Nucleus accumbens (tissue), 56 donors: Measurements from ENCODE around the gene KRT25.

Experiments used
- DNase-seq, 56 donors: peaks; one replicate each; lab custom pipeline; 2025; lab: John Stamatoyannopoulos, UW

KRT25 gene, protein sequence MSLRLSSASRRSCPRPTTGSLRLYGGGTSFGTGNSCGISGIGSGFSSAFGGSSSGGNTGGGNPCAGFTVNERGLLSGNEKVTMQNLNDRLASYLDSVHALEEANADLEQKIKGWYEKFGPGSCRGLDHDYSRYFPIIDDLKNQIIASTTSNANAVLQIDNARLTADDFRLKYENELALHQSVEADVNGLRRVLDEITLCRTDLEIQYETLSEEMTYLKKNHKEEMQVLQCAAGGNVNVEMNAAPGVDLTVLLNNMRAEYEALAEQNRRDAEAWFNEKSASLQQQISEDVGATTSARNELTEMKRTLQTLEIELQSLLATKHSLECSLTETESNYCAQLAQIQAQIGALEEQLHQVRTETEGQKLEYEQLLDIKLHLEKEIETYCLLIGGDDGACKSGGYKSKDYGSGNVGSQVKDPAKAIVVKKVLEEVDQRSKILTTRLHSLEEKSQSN

DNA sequence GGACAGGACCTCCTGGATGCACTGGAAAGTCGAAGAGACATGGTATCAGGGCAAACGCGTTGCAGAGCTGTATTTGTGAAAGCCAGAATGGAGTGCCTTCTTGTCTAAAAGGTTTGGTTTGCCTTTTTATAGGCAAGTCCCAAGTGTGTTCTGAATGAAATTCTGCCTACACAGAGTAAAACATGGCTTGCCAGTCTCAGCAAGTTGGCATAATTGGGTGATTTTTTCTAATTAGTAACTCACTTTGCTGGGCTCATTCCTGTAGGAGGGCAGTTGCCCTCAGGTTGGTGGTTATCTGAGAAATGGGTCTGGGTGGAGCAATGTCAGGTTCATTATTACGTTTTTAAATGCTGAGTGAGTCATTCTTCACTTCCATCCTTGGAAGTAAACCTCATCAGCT, at the start of gene KRT25:
Gene KRT25, minus strand, starts transcription at position 101 of the 400 bp plus-strand sequence. Its CDS starts 60 bp downstream, at position 41.
- no peak for DNase-seq

DNA sequence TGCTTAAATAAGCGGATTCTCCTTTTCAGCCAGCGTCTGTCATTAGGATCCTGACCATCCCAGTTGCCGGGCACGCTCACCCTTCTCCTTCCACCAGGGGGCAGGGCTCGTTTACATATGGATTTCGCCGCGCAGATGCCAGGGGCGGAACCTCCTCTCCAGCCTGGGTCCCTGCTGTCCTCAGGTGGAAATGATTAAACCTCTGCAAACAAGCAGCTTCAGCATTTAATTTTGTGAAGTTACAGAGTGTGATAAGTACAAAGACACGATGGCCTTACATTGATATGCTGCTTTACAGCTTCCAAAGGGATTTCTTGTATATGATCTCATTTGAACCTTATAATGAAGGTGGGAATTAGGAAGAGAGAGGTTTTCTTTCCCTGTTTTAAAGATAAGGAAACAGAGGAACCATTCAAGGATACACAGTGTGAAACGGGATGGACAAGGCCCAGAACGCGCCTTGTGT, 48.5 kb upstream of the KRT25 start:
- DNase-seq, result peak in 28 of 56 donors; percentile 2 to 51 (median 12)

DNA sequence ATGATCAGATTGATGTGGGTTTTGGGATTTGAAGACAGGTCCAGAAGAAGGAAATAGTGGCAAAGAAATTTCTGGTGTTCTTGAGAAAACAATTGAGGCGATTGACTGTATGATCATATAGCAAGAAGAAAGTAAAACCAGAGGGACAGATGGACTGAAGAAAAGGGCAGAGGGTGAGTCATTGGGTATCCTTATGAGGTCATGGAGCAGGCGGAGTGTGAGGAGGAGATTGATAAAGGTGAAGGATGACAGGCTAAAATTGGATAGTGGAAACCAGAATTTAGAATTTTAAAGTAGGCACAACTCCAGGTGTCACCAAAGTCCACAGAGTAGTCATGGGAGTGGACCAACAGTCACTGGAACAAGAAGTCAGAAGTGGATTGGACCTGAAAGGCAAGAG, 46.0 kb upstream of the KRT25 start:
- DNase-seq, result no peak

DNA sequence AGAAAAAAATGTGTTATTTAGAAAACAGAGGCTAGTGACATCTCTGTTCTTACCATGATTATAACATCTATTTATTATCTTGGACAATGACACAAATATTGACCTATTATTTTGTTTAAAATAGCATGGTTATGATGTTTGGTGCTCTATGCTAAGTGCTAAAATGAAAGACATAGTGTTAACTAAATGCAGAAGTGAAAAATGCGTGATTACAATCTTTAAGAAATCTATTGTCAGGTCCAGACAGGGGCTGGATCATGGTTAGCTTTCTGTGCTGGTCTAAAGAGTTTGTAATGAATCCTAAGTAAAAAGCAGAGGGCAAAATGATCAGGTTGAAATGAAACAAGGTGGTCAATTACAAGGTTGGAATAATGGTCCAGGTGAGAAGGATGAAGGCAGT, 45.2 kb upstream of the KRT25 start:
- no peak for DNase-seq

DNA sequence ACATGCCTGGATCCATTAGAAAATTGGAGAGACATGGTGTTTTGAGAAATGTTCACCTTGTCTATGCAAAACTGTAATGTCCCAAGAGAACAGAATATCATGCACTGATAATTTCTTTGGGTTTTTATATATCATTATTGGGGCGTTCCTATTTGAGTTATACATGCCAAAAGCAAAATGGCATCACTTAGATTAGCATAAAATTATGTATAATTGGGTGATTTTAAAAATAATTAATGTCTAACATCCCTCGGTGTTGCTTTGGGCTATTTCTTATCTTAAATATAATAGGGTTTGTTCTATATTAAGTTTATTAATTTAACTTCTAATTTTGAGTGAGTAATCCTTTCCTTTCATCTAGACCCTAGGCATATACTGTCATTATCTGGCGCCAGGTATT, 44.7 kb upstream of the KRT25 start, which contains the start of gene KRT28:
Gene KRT28, minus strand, starts transcription at position 101 of the 400 bp plus-strand sequence. Its CDS starts 66 bp downstream, at position 35.
- DNase-seq, result no peak

DNA sequence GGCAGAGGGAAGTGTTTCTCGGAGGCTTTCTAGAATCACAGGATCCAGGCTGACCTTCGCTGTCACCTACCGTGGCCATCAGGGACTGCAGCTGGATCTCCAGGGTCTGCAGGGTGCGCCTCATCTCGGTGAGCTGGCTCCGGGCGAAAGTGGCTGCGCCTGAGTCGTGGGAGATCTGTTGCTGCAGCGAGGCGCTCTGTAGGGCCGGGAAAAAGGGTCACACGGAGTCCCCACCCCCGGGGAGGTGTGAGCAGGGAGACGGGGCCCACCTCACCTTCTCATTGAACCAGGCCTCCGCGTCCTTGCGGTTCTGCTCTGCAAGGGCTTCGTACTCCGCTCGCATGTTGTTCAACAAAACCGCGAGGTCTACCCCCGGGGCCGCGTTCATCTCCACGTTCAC, 41.7 kb upstream of the KRT25 start:
- no peak for DNase-seq

DNA sequence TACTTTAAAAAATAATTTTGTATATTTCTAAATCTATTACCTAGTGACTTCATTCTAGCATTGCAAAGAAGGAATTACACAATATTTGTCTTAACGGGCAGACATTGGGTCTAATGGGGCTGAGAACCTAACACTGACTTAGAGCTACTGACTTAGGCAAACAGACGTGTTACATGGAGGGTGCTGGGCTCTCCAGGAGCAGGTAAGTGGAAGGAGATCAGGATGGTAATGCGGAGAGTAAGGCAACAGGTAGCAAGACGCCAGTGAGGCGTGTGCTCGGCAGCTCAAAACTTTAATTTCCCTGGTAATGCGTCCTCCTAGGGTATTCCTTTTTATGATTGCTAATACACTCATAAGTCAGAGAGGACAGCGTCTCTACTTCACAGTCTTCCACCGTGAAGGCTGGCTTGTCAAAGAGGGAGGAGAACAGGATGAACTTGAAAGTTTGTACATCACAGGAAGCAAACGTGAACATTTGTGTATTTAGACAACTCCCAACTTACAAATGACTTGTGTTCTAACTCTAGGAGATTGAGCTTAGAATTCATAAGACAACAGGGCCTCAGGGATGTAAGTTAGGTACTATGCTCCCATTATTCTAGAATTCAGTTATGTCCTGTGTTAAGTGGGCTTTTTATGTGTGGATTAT, 40.0 kb upstream of the KRT25 start:
- no peak for DNase-seq

DNA sequence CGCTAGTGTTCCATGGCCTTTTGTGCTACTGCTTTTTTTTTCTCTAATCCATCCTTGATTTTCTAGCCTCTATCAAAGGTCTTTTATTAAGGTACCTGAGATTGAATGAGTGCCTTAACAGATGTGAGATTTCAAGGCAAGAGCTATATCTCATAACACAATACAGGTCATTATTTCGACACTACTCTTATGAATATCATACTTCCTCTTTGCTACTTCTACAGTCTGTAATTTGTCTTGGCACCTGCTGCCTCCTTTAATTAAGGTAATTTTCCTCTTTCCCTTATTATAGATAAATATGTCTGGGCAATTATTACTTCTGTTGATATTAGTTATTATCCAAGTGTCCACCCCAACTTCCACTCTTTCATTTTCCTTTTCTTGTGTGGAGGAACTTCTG, 39.3 kb upstream of the KRT25 start:
- no peak for DNase-seq

DNA sequence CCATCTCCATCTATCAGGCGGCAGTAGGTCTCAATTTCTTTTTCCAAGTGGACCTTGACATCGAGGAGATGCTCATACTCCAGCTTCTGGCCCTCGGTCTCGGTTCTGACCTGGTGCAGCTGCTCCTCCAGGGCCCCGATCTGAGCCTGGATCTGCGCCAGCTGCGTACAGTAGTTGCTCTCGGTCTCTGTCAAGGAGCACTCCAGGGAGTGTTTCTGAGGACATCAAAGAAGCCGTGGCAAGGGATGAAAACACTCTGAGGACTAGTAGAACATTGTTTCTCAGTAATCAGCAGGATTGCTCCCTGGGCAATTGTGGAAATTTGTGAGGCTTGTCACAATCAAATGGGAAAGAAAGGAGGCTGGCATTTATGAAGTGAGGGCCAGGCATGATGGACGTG, 38.7 kb upstream of the KRT25 start:
- no peak for DNase-seq

DNA sequence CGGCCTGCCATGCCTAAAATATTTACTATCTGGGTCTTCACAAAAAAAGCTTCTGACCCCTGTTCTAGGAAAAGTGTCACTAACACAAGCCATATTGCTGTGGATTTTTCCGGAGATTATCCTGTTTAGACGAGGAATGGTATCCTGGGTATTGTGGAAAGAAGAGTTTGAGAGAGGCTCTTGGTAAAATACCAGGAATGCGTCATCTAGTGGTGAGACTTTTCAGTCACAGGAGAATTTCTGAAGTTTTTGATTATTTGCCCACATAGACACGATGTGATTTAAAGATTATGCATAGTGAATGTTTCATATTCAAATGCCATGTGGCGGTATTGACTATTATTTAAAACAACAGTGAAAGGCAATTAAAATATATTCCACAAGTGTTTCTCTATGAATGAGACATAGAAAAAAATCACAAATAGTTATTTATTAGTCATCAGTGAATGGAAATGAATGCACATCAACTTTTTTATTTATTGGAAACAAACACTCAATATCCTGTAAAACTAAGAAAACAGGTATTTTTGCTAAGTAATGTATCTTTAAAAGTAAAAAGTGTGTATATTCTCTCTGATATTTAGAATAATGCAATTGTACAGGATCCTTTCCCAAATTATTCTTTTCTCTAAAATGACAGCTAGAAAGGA, 36.8 kb upstream of the KRT25 start:
- no peak for DNase-seq

DNA sequence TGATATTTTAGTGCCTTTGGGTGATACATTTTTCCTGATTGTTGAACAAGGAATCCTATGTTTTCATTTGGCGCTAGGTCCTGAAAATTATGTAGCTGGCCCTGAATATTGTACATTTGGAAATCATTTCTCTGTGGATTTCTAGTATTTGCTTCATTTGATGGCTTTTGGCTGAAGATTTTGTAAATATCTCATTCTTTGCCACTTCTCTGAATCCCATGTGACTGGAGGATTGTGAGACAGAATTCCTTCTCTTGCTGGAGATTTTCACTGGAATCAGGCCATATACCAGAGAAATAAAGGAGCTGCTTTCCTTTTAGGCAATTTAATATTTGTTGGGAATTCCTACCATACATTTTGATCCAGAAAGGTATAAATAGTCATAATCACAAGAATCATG, 36.0 kb upstream of the KRT25 start:
- DNase-seq, result no peak

DNA sequence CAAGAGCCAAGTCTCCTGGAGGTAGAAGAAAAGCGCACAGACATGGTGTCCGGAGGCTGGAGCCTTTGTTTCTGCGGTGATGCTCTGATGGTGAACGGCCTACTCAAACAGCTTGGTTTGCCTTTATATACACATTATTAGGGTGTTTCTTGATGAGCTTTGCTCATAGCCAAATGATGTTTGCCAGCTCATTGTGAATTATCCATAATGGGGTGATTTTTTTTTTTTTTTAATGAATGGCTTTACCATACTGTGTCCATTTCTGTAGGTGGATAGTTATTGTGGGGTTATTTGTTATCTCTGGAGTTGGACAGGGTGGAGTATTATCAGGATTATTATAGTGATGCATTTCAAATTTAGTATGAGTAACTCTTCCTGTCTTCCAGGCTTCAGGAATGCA, 27.3 kb upstream of the KRT25 start, which contains the start of gene KRT27:
Gene KRT27, minus strand, starts transcription at position 101 of the 400 bp plus-strand sequence. Its CDS starts 57 bp downstream, at position 44.
- no peak for DNase-seq

DNA sequence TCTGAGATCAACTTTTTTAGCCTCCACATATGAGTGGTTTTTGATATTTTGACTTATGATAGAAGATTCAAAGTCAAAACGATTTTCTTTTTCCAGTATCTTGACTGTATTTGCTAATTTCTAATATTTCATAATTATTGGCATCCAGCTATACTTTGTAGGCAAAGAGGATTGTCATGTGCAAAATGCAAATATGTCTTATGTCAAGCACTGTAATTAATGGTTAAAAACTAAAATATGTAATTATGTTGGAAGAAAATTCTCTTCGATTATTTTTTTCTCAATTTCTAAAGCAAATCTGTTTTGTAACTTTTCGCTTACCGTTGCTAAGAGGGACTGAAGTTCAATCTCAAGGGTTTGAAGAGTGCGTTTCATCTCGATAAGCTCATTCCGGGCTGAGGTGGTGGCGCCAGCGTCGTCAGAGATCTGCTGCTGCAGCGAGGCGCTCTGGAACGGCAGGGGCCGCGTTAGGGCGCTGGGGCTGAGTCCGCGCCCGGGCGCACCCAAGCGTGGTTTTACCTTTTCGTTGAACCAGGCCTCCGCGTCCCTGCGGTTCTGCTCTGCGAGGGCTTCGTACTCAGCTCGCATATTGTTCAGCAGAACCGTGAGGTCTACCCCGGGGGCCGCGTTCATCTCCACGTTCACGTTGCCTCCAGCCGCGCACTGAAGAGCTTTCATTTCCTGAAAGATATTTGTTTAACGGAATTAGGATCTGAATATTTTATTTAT, 24.2 kb upstream of the KRT25 start:
- peak in 1 of 56 donors; percentile 14 for DNase-seq

DNA sequence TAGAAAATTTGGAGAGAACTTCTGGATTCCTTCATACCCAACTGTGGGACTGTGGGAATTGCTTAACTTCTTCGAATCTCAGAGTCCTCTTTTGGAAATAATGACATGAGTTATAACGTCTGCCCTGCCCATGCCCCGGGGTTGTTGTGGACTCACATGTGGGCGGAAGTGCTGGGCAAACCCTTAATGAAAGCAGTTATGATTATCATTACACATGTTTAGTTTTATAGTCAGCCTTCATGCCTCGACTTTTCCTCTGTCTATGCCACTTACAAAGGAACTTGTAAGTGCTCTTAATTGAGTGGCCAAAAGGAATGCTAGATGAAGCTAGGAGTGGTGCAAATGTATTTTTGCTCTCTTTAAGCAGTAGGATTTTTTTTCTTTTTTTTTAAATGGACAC, 23.3 kb upstream of the KRT25 start:
- no peak for DNase-seq

DNA sequence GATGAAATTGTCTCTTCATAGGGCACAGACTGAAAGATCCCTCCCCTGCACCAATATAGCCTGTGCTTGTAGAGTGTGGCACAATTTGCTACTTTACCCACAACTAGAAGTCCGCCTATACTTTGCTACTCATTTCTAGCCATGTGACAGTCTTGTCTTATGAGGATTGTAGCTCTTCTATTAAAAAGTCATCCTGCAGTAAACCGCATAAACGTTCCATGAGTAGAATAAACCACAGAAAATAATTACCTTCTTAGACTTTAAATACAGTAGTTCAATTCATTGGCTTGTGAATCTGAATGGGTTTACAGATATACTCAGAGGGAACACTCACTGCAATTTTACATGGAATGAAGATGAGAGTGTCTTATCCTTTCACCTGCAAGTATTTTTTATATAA, 22.8 kb upstream of the KRT25 start:
- DNase-seq, result no peak

DNA sequence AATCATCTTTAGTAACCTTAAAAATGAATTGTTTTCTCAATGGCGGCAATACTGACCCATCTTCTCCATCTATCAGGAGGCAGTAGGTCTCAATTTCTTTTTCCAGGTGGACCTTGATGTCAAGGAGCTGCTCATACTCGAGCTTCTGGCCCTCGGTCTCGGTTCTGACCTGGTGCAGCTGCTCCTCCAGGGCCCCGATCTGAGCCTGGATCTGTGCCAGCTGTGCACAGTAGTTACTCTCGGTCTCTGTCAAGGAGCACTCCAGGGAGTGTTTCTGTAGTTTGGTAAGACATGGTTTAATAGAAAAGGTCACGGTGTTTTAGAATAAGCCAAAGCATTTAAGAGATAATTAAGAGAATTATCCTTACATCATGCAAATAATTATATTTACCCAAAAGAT, 22.3 kb upstream of the KRT25 start:
- no peak for DNase-seq

DNA sequence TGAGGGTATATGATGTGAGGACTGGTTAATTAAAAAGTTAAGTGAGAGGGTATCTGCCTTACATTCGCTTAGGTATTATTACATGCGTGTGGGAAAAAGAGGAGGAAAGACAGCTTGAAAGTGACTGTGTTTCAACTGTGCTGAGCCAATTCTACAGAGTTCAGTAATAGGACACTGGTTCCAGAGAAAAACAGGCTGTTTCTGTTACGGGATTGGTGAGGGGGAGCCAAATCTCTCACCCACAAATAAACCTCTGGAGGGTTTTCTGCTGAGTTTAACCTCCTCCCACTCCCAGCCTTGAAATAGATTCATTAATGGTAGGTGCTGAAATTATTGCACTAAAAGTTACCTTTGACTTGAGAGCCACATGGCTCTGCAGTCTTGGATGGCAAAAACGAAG, 20.8 kb upstream of the KRT25 start:
- DNase-seq, result no peak

DNA sequence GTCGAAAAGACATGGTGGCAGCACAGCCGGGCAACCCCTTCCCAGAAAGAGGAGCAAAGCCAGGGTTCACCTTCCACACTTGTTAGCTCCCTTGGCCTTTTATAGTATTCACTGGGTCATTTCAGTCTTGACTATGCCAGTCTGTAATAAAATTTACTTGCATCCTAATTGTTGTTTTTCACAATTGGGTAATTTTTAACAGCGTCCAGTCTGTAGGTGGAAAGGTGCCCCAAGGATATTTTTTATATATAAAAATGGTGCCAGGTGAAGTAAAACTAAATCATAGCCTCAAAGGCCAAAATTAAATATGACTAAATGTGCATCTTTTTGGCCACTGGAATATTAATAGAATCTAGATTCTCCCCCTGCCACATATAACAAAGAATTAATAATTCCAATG, 17.0 kb upstream of the KRT25 start, which contains the start of gene KRT26:
Gene KRT26, minus strand, starts transcription at position 101 of the 400 bp plus-strand sequence. Its CDS starts 88 bp downstream, at position 13.
- no peak for DNase-seq

DNA sequence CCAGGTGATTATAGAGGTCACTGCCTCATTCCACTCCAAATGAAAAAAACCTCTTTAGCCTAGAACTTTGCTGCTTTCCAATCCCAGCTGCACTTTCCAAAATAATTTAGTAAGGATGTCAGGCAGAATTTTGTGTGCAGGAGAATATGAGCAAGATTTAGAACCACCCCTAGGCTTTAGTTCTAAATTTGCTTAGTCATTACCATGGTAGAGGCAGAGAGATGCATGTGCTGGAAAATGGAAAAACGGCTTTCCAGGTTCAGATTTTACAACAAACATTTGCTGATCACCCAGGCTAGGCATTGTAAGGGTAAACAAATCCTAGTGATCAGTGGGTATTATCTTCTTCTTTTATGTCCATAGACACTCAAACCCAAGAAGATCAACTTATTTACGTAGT, 10.5 kb upstream of the KRT25 start:
- no peak for DNase-seq

DNA sequence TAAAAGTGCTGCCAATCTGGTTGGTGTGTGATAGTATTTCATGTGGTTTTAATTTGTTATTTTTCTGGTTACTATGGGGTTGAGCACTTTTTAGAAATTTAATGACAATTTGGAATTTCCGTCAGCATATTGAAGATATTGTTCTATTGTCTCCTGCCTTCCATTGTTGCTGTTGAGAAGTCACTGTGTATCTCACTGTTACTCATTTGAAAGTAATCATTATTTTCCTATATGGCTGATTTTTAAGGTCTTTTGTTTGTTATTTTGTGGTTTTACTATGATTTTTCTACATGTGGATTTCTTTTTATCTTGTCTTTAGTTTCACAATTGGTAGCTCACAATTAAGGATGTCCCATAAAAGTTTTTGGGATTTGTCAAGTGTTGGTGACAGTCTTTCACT, 8.6 kb upstream of the KRT25 start:
- no peak for DNase-seq
